ENCODE results near the gene ACOXL.

DNA sequence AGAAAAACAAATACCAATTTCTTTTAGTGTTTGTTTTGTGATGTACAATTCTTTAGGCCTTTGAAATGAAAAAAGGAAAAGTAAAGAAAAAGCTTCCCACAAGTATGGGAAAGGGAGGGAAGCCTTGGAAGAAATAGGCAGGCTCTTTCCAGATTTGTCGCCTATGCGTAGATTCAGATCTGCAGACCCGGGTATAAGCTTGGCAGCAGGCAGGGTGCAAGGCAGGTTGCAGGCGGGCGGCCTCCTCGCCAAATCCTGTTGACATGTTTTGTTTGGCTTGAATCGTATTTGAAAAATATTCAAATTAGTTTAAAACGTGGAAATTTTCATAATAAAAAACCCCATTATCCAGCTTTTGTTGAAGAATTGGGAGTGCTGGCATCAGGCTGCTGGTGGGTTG, 104.3 kb downstream of the ACOXL start:
- TF ChIP-seq, protein P1, sequence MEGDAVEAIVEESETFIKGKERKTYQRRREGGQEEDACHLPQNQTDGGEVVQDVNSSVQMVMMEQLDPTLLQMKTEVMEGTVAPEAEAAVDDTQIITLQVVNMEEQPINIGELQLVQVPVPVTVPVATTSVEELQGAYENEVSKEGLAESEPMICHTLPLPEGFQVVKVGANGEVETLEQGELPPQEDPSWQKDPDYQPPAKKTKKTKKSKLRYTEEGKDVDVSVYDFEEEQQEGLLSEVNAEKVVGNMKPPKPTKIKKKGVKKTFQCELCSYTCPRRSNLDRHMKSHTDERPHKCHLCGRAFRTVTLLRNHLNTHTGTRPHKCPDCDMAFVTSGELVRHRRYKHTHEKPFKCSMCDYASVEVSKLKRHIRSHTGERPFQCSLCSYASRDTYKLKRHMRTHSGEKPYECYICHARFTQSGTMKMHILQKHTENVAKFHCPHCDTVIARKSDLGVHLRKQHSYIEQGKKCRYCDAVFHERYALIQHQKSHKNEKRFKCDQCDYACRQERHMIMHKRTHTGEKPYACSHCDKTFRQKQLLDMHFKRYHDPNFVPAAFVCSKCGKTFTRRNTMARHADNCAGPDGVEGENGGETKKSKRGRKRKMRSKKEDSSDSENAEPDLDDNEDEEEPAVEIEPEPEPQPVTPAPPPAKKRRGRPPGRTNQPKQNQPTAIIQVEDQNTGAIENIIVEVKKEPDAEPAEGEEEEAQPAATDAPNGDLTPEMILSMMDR (IDR thresholded peaks at IDR 0.05): no peak
- no peak for TF ChIP-seq POLR2A (IDR thresholded peaks at IDR 0.05)

All from testis (tissue), 2 donors.